ENCODE data around the gene PLPPR4. TPM values are rescaled to one million over a fixed set of nuclear protein-coding genes. Genes with fewer than 3 reads are reported as not detected.
"Not testable (repeated sequence)": the region's sequence is repeated elsewhere in the genome, so short reads cannot be mapped to it uniquely, and the experiment has no call there.

Gene PLPPR4
- total and polyA plus RNA-seq, 2 donors (not counting 1 experiment from before 2014, with no cell fraction given) = not detected

- no peak for DNase-seq
- no peak overlapping the region for H3K4me3 ChIP-seq (ENCODE audit: control extremely low read depth in 1 of 5, extremely low read depth in 1 of 5, insufficient read depth in 1 of 5, low read depth in 2 of 5, low read length in 4 of 5)
- no peaks in the 10 kb centered on the region for H3K4me1 Mint-ChIP-seq
- CTCF ChIA-PET = interaction anchor here (1.1 kb wide), 1 partner anchor 16 kb away, joined by 3 read pairs; no protein-coding TSS in a partner anchor
- H3K9me3 Mint-ChIP-seq (ENCODE audit: insufficient read depth) = no peaks in the 10 kb centered on the region
- POLR2A ChIA-PET = no interaction called here
- no peaks in the 10 kb centered on the region for H3K27me3 Mint-ChIP-seq
- no peak overlapping the region for H3K4me2 ChIP-seq (replicated peaks; ENCODE audit: low read depth, low read length, poor library complexity, severe bottlenecking)
- TF ChIP-seq CTCF (IDR thresholded peaks at IDR 0.05) (no peak), EZH2 (IDR thresholded peaks at IDR 0.05; ENCODE audit: borderline replicate concordance, insufficient read depth, low read depth, low read length, poor library complexity, severe bottlenecking) (no peak)
- no peak overlapping the region for H3K27ac Mint-ChIP-seq
- H3K27me3 ChIP-seq (replicated peaks in 1 of 4; ENCODE audit: control extremely low read depth in 1 of 4, control insufficient read depth in 3 of 4, insufficient read depth in 4 of 4, low read length in 3 of 4) = no peaks in the 10 kb centered on the region
- no peak overlapping the region for H3K9ac ChIP-seq (ENCODE audit: low read length)
- ATAC-seq (ENCODE audit: low read depth) = no peak
- H3K79me2 ChIP-seq (ENCODE audit: control insufficient read depth, insufficient read depth, low read length) = no peaks in the 10 kb centered on the region
- H3K4me3 Mint-ChIP-seq = no peak overlapping the region
- H2AFZ ChIP-seq (ENCODE audit: insufficient read depth, low read depth, low read length, poor library complexity, severe bottlenecking) = no peak overlapping the region
- H3K36me3 ChIP-seq (replicated peaks in 1 of 2; ENCODE audit: control extremely low read depth in 1 of 2, control insufficient read depth in 1 of 2, extremely low read depth in 1 of 2, insufficient read depth in 2 of 2, low read length in 1 of 2) = no peaks in the 10 kb centered on the region
- intact Hi-C loops (cut with micrococcal nuclease) = no loop called here
- no peaks in the 10 kb centered on the region for H3K9me3 ChIP-seq (ENCODE audit: control extremely low read depth in 1 of 3, control insufficient read depth in 2 of 3, insufficient read depth in 1 of 3, low read length in 2 of 3)
- no peak overlapping the region for H3K27ac ChIP-seq (ENCODE audit: low read length in 2 of 2)
- H4K20me1 ChIP-seq (ENCODE audit: control insufficient read depth, insufficient read depth, low read length, poor library complexity, severe bottlenecking) = no peaks in the 10 kb centered on the region
- no peaks in the 10 kb centered on the region for H3K4me1 ChIP-seq (ENCODE audit: control insufficient read depth in 2 of 2, insufficient read depth in 2 of 2, low read length in 2 of 2)
Measured at GRCh38 chr1:99281105-99281504, 16.8 kb downstream of the PLPPR4 start.

- no peak overlapping the region for H3K9ac ChIP-seq (ENCODE audit: low read length)
- H3K4me2 ChIP-seq (replicated peaks; ENCODE audit: low read depth, low read length, poor library complexity, severe bottlenecking) = no peak overlapping the region
- no peak overlapping the region for H3K4me3 Mint-ChIP-seq
- no peaks in the 10 kb centered on the region for H3K4me1 ChIP-seq (ENCODE audit: control insufficient read depth in 2 of 2, insufficient read depth in 2 of 2, low read length in 2 of 2)
- intact Hi-C loops (cut with micrococcal nuclease) = no loop called here
- H3K36me3 ChIP-seq (replicated peaks in 1 of 2; ENCODE audit: control extremely low read depth in 1 of 2, control insufficient read depth in 1 of 2, extremely low read depth in 1 of 2, insufficient read depth in 2 of 2, low read length in 1 of 2) = no peaks in the 10 kb centered on the region
- H3K27me3 Mint-ChIP-seq = no peaks in the 10 kb centered on the region
- H3K4me3 ChIP-seq (ENCODE audit: control extremely low read depth in 1 of 5, extremely low read depth in 1 of 5, insufficient read depth in 1 of 5, low read depth in 2 of 5, low read length in 4 of 5) = no peak overlapping the region
- WGBS (ENCODE audit: insufficient coverage) = 20% methylated on average over 3 of the region's 3 CpGs
- H3K27ac Mint-ChIP-seq = no peak overlapping the region
- ATAC-seq (ENCODE audit: low read depth) (no peak), DNase-seq (no peak)
- ChIA-PET CTCF (no interaction called here), POLR2A (no interaction called here)
- H3K27ac ChIP-seq (ENCODE audit: low read length in 2 of 2) = no peak overlapping the region
- no peaks in the 10 kb centered on the region for H3K27me3 ChIP-seq (replicated peaks in 1 of 4; ENCODE audit: control extremely low read depth in 1 of 4, control insufficient read depth in 3 of 4, insufficient read depth in 4 of 4, low read length in 3 of 4)
- H4K20me1 ChIP-seq (ENCODE audit: control insufficient read depth, insufficient read depth, low read length, poor library complexity, severe bottlenecking) = no peaks in the 10 kb centered on the region
- H2AFZ ChIP-seq (ENCODE audit: insufficient read depth, low read depth, low read length, poor library complexity, severe bottlenecking) = no peak overlapping the region
- H3K79me2 ChIP-seq (ENCODE audit: control insufficient read depth, insufficient read depth, low read length) = no peaks in the 10 kb centered on the region
- no peaks in the 10 kb centered on the region for H3K9me3 ChIP-seq (ENCODE audit: control extremely low read depth in 1 of 3, control insufficient read depth in 2 of 3, insufficient read depth in 1 of 3, low read length in 2 of 3)
- H3K9me3 Mint-ChIP-seq (ENCODE audit: insufficient read depth) = peaks cover 5% of the 10 kb centered on the region
- no peak for TF ChIP-seq CTCF (IDR thresholded peaks at IDR 0.05)
- TF ChIP-seq EZH2 (IDR thresholded peaks at IDR 0.05; ENCODE audit: borderline replicate concordance, insufficient read depth, low read depth, low read length, poor library complexity, severe bottlenecking) = no peak
- H3K4me1 Mint-ChIP-seq = no peaks in the 10 kb centered on the region
Measured at GRCh38 chr1:99282536-99282935, 18.2 kb downstream of the PLPPR4 start.

- intact Hi-C loops (cut with micrococcal nuclease); H4K20me1 ChIP-seq (ENCODE audit: control insufficient read depth, insufficient read depth, low read length, poor library complexity, severe bottlenecking); H3K4me3 Mint-ChIP-seq; H3K27me3 Mint-ChIP-seq; H2AFZ ChIP-seq (ENCODE audit: insufficient read depth, low read depth, low read length, poor library complexity, severe bottlenecking); H3K4me3 ChIP-seq (ENCODE audit: control extremely low read depth in 1 of 5, extremely low read depth in 1 of 5, insufficient read depth in 1 of 5, low read depth in 2 of 5, low read length in 4 of 5); H3K27ac Mint-ChIP-seq; H3K4me1 ChIP-seq (ENCODE audit: control insufficient read depth in 2 of 2, insufficient read depth in 2 of 2, low read length in 2 of 2); DNase-seq; H3K36me3 ChIP-seq (replicated peaks in 1 of 2; ENCODE audit: control extremely low read depth in 1 of 2, control insufficient read depth in 1 of 2, extremely low read depth in 1 of 2, insufficient read depth in 2 of 2, low read length in 1 of 2); H3K27me3 ChIP-seq (replicated peaks in 1 of 4; ENCODE audit: control extremely low read depth in 1 of 4, control insufficient read depth in 3 of 4, insufficient read depth in 4 of 4, low read length in 3 of 4); H3K4me1 Mint-ChIP-seq; H3K27ac ChIP-seq (ENCODE audit: low read length in 2 of 2); H3K79me2 ChIP-seq (ENCODE audit: control insufficient read depth, insufficient read depth, low read length); CTCF ChIA-PET; H3K9ac ChIP-seq (ENCODE audit: low read length); H3K9me3 Mint-ChIP-seq (ENCODE audit: insufficient read depth); POLR2A ChIA-PET; ATAC-seq (ENCODE audit: low read depth); H3K9me3 ChIP-seq (ENCODE audit: control extremely low read depth in 1 of 3, control insufficient read depth in 2 of 3, insufficient read depth in 1 of 3, low read length in 2 of 3); H3K4me2 ChIP-seq (replicated peaks; ENCODE audit: low read depth, low read length, poor library complexity, severe bottlenecking): not testable (repeated sequence)
- 93% methylated on average over 13 of the region's 18 CpGs for WGBS (ENCODE audit: insufficient coverage)
Measured at GRCh38 chr1:99283521-99283920, 19.2 kb downstream of the PLPPR4 start.

Data from B cell (primary cell).